IPS-18c (cell line): ENCODE data around the gene TMEM229A.
"Not testable (repeated sequence)": the region's sequence is repeated elsewhere in the genome, so short reads cannot be mapped to it uniquely, and the experiment has no call there.

Experiments used
- H3K4me3 ChIP-seq: 2 replicates; pipeline ENCODE4 v1.7.0; 2013; ENCODE audit warnings: low read depth, mild to moderate bottlenecking, low read length, moderate library complexity; ENCODE audit not compliant: insufficient read depth
- H3K9me3 ChIP-seq: one replicate; pipeline ENCODE4 v1.6.1; 2013; ENCODE audit warnings: mild to moderate bottlenecking, low read length, moderate library complexity; ENCODE audit not compliant: control insufficient read depth, insufficient read depth

The TMEM229A gene

DNA sequence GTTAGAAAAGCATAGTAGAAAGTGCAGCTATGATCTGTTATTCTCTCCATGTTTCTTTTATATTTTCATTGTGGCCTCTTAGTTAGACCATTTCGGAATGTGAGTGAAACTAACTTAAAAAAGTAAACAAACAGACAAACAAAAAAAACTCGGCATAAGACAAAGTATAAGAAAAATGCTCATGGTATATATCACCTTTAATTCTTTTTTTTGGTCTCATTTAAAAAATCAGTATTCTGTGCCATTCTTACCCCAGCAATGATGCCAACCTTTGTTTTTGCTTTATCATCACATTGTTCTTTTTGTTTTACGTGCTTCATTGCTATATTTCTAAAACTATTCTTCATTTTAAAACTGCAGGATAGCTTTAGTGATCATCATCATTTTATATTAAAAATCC is 2.8 kb upstream of the TMEM229A start:
- H3K4me3 ChIP-seq = no peak overlapping the region
- H3K9me3 ChIP-seq = no peaks in the 10 kb centered on the region

DNA sequence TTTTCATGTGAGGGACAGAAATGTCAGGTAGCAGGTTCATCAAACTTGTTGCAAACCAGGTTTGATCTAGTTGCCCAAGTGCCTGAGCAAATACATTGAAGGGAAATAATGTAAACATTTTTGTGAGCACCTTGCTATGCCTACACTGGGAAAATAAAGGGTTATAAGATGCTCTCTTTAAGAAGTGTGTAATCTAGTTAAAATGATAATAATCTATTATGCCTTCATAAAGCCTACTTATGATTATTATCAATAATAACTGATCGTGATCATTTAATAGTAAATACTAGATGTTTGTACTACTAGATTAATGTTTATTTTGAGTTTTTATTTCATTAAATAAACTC is 1.9 kb upstream of the TMEM229A start:
- Histone ChIP-seq H3K4me3 (no peak overlapping the region), H3K9me3 (no peaks in the 10 kb centered on the region)

DNA sequence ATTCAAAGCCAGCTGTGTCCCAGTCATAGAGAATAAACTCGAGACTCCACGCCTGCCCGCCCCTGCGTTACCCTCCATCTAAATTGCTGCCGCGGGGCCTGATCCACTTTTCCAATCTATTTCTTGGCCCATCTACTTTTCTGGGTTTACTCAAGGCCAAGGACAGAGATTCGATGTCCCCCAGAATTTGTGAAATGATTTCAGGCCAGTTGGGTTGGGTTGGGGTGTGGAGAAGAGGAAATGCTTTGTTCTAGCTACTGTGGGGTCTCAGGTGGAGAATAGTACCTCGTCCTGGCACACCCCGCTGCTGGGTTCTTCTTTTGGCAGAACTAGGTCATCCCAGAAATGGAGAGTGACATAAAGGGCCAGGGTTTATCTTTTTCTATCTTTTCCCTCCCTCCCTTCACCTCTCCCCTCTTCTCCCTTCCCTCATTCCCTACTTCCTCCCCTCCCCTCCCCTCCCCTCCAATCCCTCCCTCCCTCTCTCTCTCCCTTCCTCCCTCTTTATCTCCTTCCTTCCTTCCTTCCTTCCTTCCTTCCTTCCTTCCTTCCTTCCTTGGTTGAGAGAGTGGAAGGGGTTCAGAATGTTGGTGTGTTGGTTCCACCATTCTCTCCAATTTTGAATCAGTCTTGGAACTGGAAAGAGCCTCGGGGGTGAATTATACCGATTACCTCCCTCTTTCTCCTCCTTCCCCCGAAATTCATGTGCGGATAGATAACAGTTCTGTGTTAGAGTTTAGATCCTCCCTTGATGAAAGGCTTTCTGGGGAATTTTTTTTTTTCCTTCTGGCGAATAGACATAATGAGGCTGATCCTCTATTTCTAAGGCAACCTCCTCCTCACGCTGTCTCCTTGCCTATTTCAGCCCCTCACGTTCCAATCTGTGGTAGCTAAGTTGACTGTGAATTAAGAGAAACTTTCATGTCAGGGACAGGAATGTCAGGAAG is 1.2 kb upstream of the TMEM229A start:
- peak overlapping the region; percentile 75 for H3K4me3 ChIP-seq
- H3K9me3 ChIP-seq = no peaks in the 10 kb centered on the region

DNA sequence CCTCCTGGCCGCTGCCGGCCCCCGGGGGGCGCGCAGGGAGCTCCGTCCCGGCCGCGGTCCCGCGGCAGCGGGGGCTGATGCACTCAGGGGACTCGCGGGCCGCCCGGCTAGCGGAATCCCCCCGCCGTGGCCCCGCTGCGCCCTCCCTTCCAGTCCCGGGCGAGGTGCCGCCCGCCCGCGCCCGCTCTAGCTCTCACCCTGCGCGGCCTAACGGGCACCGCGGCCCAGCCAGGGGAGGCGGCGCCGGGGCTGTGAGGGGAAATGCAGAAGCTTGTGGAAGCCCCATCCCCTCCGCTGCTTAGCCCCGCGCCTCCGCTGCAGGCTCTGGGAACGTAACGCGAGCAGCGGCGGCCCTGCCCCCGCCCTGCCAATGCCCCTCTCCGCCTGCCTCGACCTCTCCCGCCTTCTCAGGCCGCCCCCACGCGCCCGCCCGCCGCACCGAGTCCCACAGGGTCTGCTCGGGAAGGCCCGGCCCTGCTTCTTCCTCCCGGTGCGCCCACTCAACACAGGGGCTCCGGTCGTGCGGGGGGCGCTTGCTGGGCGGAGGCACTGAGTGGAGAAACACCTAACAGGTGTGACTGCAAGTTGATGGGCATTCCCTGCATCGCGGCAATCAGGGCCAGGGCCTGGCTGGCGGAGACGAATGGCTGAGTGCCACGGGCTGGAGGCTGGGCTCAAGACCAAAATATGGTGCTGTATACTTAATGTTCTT is 384 bp upstream of the TMEM229A start:
- Histone ChIP-seq H3K4me3 (peak overlapping the region; percentile 75), H3K9me3 (no peaks in the 10 kb centered on the region)

DNA sequence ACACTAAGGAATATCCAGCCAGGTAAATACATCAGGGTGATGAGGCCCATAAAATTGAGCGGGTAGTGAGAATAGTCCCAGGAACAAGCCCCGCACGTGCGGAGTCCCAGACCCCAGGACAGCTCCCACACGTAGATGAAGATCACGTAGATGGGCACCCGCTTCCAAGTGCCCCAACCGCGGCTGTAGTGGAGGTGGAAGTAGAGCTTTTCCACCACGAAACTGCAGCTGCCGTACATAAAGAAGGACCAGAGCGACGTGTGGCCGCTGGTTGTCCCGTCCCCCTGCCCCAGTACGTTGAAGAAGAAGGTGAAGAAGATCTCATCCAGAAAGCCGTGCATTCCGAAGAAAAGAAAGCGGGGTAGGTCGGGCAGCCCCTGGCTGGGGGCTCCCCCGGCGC is 948 bp downstream of the TMEM229A start:
- H3K4me3 ChIP-seq = peak overlapping the region; percentile 75
- no peaks in the 10 kb centered on the region for H3K9me3 ChIP-seq

DNA sequence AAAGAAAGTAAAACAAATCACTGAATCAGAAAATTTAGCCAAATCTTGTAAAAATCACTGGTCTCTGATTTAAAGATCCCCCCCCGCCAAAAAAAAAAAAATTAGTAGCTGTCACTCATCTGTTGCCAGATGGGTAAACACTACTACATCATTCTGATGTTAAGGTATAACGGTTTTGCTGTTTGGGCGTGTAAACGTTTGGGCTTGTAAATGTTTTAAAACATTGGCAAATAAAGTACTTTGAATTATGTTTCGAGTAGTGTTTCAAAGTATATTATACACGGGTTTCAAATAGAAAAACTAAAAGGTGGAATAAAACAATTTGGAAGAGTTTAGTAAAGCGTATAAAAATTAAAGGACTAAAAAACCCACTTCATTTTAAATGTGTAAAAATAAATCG is 1.5 kb downstream of the TMEM229A start:
- peak overlapping the region; percentile 75; the same call in 1 of the 2 replicates for H3K4me3 ChIP-seq
- H3K9me3 ChIP-seq = no peaks in the 10 kb centered on the region

DNA sequence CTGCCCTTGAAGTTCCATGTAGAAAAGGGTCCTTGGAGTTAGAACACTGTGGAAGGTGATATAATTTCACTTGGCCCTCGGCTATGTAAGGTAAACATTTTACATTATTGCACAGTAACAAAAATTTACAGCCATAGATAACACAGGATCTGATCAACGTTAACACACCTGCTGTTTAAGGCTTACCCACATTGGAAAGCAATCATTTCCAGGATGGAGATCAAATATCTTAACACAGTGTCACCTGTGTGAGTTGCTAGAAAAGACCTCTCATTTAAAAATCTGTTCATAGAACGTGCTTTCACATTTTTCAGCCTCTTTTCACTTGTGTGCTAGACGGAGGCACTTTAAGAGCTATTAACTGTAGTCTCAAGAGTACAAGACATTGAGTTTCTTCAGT is 1.9 kb downstream of the TMEM229A start:
- H3K9me3 ChIP-seq = no peaks in the 10 kb centered on the region
- no peak overlapping the region for H3K4me3 ChIP-seq

DNA sequence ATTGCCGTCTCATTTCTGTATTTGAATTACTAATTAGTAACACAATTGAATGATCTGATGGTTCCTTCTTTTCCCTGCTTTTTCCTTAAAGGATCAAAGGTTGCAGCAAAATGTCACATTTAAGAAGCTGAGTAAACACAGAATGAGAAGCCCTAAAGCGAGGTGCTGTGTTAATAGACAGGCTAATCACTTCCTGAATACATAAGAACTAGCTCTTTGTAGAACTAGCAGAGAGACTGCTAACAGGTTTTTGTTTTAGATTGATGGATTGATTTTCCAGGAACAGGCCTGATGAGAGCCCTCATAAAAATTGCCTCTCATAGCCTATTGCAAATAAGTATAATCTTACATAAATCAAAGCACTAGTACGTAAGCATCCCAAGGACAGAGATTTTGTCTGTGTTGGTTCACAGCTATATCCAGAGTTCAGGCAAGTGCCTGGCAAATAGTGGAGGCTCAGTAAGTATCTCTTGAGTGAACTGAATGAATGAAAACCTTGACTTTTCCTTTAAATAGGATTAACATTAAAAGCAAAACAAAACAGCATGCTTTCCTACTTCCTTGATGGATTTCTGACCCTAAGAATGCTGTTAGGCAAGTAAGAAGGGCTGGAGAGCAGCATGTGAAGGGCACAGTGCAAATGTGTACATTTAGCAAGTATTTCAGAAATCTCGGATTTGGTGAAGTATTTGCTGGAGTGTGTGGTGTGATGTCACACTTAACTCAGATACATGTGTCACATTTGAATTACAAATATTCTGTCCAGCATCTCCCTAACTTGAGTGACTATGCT is 3.3 kb downstream of the TMEM229A start:
- Histone ChIP-seq H3K4me3 (no peak overlapping the region), H3K9me3 (no peaks in the 10 kb centered on the region)

DNA sequence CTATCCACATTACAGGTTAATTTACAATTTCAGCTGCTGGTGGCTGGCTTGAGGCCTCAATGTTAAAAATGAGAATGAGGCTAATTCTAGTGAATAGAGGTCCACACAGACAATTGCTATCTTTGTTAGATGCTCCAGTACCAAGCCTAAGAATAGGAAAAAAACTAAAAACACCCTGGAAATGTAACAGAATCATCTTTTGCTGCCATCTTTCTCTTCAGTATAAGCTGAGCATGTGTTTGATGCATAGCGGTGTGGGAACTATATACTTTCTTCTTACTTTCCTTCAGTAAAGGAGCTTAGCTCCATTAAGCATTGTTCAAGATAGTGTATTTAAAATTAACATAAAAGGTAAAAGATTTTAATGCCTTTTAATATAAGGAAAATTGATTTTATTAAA is 5.6 kb downstream of the TMEM229A start:
- H3K4me3 ChIP-seq = no peak overlapping the region
- no peaks in the 10 kb centered on the region for H3K9me3 ChIP-seq

DNA sequence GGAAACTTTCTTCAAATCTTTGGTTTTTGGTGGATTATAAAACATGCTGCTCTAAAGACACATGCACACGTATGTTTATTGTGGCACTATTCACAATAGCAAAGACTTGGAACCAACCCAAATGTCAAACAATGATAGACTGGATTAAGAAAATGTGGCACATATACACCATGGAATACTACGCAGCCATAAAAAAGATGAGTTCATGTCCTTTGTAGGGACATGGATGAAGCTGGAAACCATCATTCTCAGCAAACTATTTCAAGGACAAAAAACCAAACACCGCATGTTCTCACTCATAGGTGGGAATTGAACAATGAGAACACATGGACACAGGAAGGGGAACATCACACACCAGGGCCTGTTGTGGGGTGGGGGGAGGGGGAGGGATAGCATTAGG is 8.5 kb downstream of the TMEM229A start:
- not testable (repeated sequence) for H3K4me3 ChIP-seq, H3K9me3 ChIP-seq

DNA sequence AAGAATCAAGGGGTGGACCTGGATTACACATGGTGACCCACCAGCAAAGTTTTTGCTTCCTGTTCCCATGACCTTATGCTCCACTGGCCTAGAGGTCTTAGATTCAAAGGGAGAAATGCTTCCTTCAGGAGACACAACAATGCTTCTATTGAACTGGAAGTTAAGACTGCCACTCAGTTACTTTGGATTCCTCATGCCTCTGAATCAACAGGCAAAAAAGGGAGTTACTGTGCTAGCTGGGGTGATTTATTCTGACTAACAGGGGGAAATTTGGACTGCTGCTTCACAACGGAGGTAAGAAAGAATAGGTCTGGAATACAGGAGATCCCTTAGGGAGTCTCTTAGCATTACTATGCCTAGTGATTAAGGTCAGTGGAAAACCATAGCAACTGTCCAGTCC is 10.3 kb downstream of the TMEM229A start:
- Histone ChIP-seq H3K9me3 (no peaks in the 10 kb centered on the region), H3K4me3 (no peak overlapping the region)

DNA sequence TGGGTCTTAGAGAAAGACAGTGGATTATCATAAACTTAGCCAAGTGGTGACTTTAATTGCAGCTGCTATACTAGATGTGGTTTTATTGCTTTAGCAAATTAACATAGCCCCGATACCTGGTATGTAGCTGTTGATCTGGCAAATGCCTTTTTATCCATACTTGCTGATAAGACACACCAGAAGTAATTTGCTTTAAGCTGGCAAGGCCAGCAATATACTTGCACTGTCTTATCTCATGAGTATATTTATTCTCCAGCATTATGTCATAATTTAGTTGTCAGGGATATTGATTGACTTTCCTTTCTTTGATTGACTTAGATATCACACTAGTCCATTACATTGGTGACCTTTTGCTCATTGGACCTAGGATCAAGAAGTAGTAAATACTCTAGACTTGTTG is 12.8 kb downstream of the TMEM229A start:
- Histone ChIP-seq H3K4me3 (no peak overlapping the region), H3K9me3 (no peaks in the 10 kb centered on the region)

DNA sequence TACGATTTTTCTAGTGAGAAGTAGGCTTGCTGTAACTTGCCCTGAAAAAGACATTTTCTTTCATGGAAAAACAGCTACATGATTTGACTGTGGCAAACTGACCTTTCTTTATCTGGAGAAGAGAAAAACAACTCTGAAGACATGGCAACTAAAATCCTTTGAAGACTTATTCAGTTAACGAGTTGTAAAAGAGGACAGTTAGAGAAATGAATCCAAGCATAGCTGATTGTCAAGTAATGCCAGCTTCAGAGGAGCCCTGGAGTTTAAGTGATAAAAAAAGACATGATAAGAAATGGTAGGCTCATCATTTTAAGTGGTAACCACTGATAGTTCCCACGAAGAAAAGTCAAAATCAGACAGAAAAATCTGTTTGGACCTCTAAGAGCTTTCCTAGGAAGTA is 19.6 kb downstream of the TMEM229A start:
- Histone ChIP-seq H3K4me3 (no peak overlapping the region), H3K9me3 (no peaks in the 10 kb centered on the region)

DNA sequence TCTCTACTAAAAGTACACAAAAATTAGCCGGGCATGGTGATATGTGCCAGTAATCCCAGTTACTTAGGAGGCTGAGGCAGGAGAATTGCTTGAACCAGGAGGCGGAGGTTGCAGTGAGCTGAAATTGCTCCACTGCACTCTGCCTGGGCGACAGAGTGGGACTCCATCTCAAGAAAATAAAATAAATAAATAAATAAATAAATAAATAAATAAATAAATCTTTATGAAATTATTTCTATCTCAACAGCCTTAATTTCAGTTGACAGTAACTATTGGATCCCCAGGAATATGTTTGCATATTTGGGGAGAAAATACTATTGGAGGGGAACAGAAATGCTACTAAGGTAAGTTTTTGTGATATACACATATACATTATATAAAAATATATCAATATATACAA is 20.0 kb downstream of the TMEM229A start:
- no peak overlapping the region for H3K4me3 ChIP-seq
- no peaks in the 10 kb centered on the region for H3K9me3 ChIP-seq

DNA sequence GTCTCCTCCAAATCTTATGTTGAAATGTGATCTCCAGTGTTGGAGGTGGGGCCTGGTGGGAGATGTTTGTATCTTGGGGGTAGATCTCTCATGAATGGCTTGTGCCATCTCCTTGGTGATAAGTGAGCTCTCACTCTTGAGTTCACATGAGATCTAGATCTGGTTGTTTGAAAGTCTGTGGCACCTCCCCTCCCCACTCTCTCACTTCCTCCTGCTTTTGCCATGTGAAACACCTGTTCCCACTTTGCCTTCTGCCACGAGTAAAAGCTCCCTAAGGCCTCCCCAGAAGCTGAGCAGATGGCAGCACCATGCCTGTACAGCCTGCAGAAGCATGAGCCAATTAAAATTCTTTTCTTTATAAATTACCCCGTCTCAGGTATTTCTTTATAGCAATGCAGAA is 23.5 kb downstream of the TMEM229A start:
- H3K4me3 ChIP-seq = no peak overlapping the region
- H3K9me3 ChIP-seq = no peaks in the 10 kb centered on the region

DNA sequence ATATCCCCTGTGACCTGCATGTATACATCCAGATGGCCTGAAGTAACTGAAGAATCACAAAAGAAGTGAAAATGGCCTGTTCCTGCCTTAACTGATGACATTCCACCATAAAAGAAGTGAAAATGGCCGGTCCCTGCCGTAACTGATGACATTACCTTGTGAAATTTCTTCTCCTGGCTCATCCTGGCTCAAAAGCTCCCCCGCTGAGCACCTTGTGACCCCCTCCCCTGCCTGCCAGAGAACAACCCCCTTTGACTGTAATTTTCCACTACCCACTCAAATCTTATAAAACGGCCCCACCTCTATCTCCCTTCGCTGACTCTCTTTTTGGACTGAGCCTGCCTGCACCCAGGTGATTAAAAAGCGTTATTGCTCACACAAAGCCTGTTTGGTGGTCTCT is 24.6 kb downstream of the TMEM229A start:
- H3K9me3 ChIP-seq, H3K4me3 ChIP-seq: not testable (repeated sequence)

DNA sequence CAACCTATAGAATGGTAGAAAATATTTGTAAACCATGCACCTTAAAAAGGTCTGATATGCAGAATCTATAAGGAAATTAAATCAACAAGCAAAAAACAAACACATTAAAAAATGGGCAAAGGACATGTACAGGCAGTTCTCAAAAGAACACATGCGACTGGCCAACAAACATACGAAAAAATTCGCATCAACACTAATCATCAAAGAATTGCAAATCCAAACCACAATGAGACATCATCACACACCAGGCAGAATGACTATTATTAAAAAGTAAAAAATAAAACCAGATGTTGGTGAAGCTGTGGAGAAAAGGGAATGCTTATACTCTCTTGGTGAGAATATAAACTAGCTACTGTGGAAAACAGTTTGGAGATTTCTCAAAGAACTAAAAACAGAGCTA is 33.2 kb downstream of the TMEM229A start:
- H3K4me3 ChIP-seq = no peak overlapping the region
- no peaks in the 10 kb centered on the region for H3K9me3 ChIP-seq

DNA sequence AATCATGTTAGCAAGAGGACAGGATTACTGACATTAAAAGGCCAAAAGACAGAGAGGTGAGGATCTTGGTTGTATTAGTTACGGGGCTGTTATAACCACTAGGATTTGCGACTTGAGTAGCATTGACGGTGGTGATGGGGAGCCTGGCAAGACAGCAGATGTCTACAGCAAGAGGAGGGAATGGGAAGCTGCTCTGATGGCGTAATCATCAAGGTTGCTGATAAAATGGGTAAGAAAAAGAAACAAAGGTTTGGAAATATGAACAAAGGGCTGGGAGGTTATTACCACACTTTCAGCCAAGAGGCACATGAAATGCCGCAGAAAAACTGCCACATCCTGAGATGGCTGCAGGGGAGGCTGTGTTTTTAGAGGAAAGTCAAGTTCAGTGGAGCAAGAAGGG is 33.9 kb downstream of the TMEM229A start:
- Histone ChIP-seq H3K9me3 (no peaks in the 10 kb centered on the region), H3K4me3 (no peak overlapping the region)
